HEK293 (cell line): ENCODE data around the gene MARCHF10.

ENCODE experiments used
- CTCF ChIA-PET: fragments of 350-600 bp; formaldehyde crosslinking; extraction: SDS; loops from one replicate; lab custom pipeline; 2021; ENCODE audit warnings: antibody characterized with exemption; lab: Yijun Ruan, JAX
- POLR2A ChIA-PET: fragments of 300-600 bp; formaldehyde crosslinking; extraction: SDS; loops from one replicate; lab custom pipeline; 2020; ENCODE audit warnings: antibody characterized with exemption, inconsistent platforms; lab: Yijun Ruan, JAX
- H3K27ac ChIP-seq: fragments of 200-500 bp; sonication (Bioruptor generic); 2 replicates; pipeline ENCODE4 v1.5.1; 2014; ENCODE audit warnings: low read depth, low read length, control low read depth, inconsistent platforms; ENCODE audit errors: extremely low read depth
- H3K36me3 ChIP-seq, 2 experiments: fragments of 200-500 bp in 1 of 2; sonication (Bioruptor generic) in 1 of 2; 1 replicate in 1 of 2; 2 replicates in 1 of 2; pipeline ENCODE4 v1.5.1; 2014 to 2017; ENCODE audit warnings: inconsistent platforms in 2 of 2, low read length in 2 of 2; ENCODE audit not compliant: control insufficient read depth in 2 of 2, insufficient read depth in 1 of 2
- H3K4me1 ChIP-seq: fragments of 200-500 bp; sonication (Bioruptor generic); 2 replicates; pipeline ENCODE4 v1.5.1; 2014; ENCODE audit warnings: mild to moderate bottlenecking, low read length, inconsistent platforms; ENCODE audit not compliant: control insufficient read depth, insufficient read depth
- H3K4me3 ChIP-seq: 2 replicates; pipeline ENCODE4 v1.5.1; 2011; ENCODE audit warnings: low read depth, mild to moderate bottlenecking, control low read depth, low read length, moderate library complexity
- H3K9me3 ChIP-seq: fragments of 200-500 bp; sonication (Bioruptor generic); 2 replicates; pipeline ENCODE4 v1.5.1; 2014; ENCODE audit warnings: low read depth, low read length, inconsistent platforms; ENCODE audit not compliant: control insufficient read depth, insufficient read depth
- BCL11A ChIP-seq: fragments of 450-650 bp; formaldehyde crosslinking; IDR thresholded peaks from 2 replicates; pipeline ENCODE4 v1.5.1; 2016; ENCODE audit warnings: low read depth, missing biosample characterization, missing genetic modification characterization
- MZF1 ChIP-seq: fragments of 450-650 bp; formaldehyde crosslinking; IDR thresholded peaks from 2 replicates; pipeline ENCODE4 v1.5.1; 2017; ENCODE audit warnings: missing biosample characterization, missing genetic modification characterization, borderline replicate concordance
- YY2 ChIP-seq: fragments of 450-650 bp; formaldehyde crosslinking; IDR thresholded peaks from 2 replicates; pipeline ENCODE4 v1.5.1; 2016; ENCODE audit warnings: missing biosample characterization, missing genetic modification characterization
- ZBTB17 ChIP-seq: fragments of 450-650 bp; formaldehyde crosslinking; IDR thresholded peaks from 2 replicates; pipeline ENCODE4 v1.5.1; 2016; ENCODE audit warnings: missing biosample characterization, missing genetic modification characterization
- ZBTB21 ChIP-seq: fragments of 450-650 bp; formaldehyde crosslinking; IDR thresholded peaks from 2 replicates; pipeline ENCODE4 v1.5.1; 2017; ENCODE audit warnings: missing biosample characterization, missing genetic modification characterization
- ZNF157 ChIP-seq: fragments of 450-650 bp; formaldehyde crosslinking; IDR thresholded peaks from 2 replicates; pipeline ENCODE4 v1.5.1; 2016; ENCODE audit warnings: missing biosample characterization, missing genetic modification characterization
- ZNF16 ChIP-seq: fragments of 450-650 bp; formaldehyde crosslinking; IDR thresholded peaks from 2 replicates; pipeline ENCODE4 v1.5.1; 2016; ENCODE audit warnings: low read depth, missing biosample characterization, missing genetic modification characterization
- ZNF19 ChIP-seq: fragments of 450-650 bp; formaldehyde crosslinking; IDR thresholded peaks from 2 replicates; pipeline ENCODE4; 2016; ENCODE audit warnings: missing biosample characterization, missing genetic modification characterization, low read depth
- ZNF302 ChIP-seq: fragments of 450-650 bp; formaldehyde crosslinking; IDR thresholded peaks from 2 replicates; pipeline ENCODE4 v1.5.1; 2016; ENCODE audit warnings: missing biosample characterization, missing genetic modification characterization, low read depth
- ZNF335 ChIP-seq: fragments of 450-650 bp; formaldehyde crosslinking; conservative IDR thresholded peaks from 2 replicates; pipeline ENCODE4 v1.5.1; 2016; ENCODE audit warnings: missing biosample characterization, missing genetic modification characterization
- ZNF558 ChIP-seq: fragments of 450-650 bp; formaldehyde crosslinking; IDR thresholded peaks from 2 replicates; pipeline ENCODE4 v1.5.1; 2016; ENCODE audit warnings: missing biosample characterization, missing genetic modification characterization
- ZNF621 ChIP-seq: fragments of 450-650 bp; formaldehyde crosslinking; IDR thresholded peaks from 2 replicates; pipeline ENCODE4 v1.5.1; 2017; ENCODE audit warnings: missing biosample characterization, missing genetic modification characterization
- ZNF660 ChIP-seq: fragments of 450-650 bp; IDR thresholded peaks from 2 replicates; pipeline ENCODE4 v1.5.1; 2018; ENCODE audit warnings: missing biosample characterization, mild to moderate bottlenecking, missing genetic modification characterization
- ZNF843 ChIP-seq: fragments of 450-650 bp; formaldehyde crosslinking; IDR thresholded peaks from 2 replicates; pipeline ENCODE4 v1.5.1; 2016; ENCODE audit warnings: missing biosample characterization, missing genetic modification characterization
- ZSCAN16 ChIP-seq: fragments of 450-650 bp; formaldehyde crosslinking; IDR thresholded peaks from 2 replicates; pipeline ENCODE4 v1.5.1; 2016; ENCODE audit warnings: missing biosample characterization, missing genetic modification characterization
- TF ChIP-seq, protein P1 (sequence below): fragments of 450-650 bp; formaldehyde crosslinking; IDR thresholded peaks from 2 replicates; pipeline ENCODE4 v1.5.1; 2016; ENCODE audit warnings: missing biosample characterization, missing genetic modification characterization
- TF ChIP-seq, protein P2 (sequence below): fragments of 450-650 bp; formaldehyde crosslinking; IDR thresholded peaks from 2 replicates; pipeline ENCODE4 v1.5.1; 2016; ENCODE audit warnings: missing biosample characterization, missing genetic modification characterization
- TF ChIP-seq, protein P3 (sequence below): fragments of 450-650 bp; formaldehyde crosslinking; IDR thresholded peaks from 2 replicates; pipeline ENCODE4 v1.5.1; 2016; ENCODE audit warnings: missing biosample characterization, missing genetic modification characterization
- TF ChIP-seq, protein P4 (sequence below): fragments of 450-650 bp; formaldehyde crosslinking; IDR thresholded peaks from 2 replicates; pipeline ENCODE4 v1.5.1; 2016; ENCODE audit warnings: missing biosample characterization, missing genetic modification characterization
- TF ChIP-seq, protein P5 (sequence below): fragments of 450-650 bp; formaldehyde crosslinking; IDR thresholded peaks from 2 replicates; pipeline ENCODE4 v1.5.1; 2016; ENCODE audit warnings: missing biosample characterization, missing genetic modification characterization

The MARCHF10 gene

GRCh38 chr17:62856594-62856993 is 48.5 kb upstream of the MARCHF10 start:
- no peaks in the 10 kb centered on the region for H3K36me3 ChIP-seq
- CTCF ChIA-PET = interaction anchor here (0.6 kb wide), 1 partner anchor 27 kb away, joined by 4 read pairs; no protein-coding TSS in a partner anchor
- no peak overlapping the region for H3K4me3 ChIP-seq
- no peak overlapping the region for H3K27ac ChIP-seq
- H3K4me1 ChIP-seq = no peaks in the 10 kb centered on the region
- H3K9me3 ChIP-seq = no peaks in the 10 kb centered on the region
- TF ChIP-seq ZBTB21 (tag by site-specific recombination) = no peak
- POLR2A ChIA-PET = no interaction called here

- Histone ChIP-seq H3K4me1 (no peaks in the 10 kb centered on the region), H3K36me3 (no peaks in the 10 kb centered on the region), H3K4me3 (no peak overlapping the region), H3K9me3 (no peaks in the 10 kb centered on the region), H3K27ac (no peak overlapping the region)
- POLR2A ChIA-PET = no interaction called here
- TF ChIP-seq, protein P1, sequence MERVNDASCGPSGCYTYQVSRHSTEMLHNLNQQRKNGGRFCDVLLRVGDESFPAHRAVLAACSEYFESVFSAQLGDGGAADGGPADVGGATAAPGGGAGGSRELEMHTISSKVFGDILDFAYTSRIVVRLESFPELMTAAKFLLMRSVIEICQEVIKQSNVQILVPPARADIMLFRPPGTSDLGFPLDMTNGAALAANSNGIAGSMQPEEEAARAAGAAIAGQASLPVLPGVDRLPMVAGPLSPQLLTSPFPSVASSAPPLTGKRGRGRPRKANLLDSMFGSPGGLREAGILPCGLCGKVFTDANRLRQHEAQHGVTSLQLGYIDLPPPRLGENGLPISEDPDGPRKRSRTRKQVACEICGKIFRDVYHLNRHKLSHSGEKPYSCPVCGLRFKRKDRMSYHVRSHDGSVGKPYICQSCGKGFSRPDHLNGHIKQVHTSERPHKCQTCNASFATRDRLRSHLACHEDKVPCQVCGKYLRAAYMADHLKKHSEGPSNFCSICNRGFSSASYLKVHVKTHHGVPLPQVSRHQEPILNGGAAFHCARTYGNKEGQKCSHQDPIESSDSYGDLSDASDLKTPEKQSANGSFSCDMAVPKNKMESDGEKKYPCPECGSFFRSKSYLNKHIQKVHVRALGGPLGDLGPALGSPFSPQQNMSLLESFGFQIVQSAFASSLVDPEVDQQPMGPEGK = no peak
- TF ChIP-seq ZSCAN16 (tag by site-specific recombination) (no peak), YY2 (tag by site-specific recombination) (no peak), ZNF19 (no peak)
- TF ChIP-seq, protein P2, sequence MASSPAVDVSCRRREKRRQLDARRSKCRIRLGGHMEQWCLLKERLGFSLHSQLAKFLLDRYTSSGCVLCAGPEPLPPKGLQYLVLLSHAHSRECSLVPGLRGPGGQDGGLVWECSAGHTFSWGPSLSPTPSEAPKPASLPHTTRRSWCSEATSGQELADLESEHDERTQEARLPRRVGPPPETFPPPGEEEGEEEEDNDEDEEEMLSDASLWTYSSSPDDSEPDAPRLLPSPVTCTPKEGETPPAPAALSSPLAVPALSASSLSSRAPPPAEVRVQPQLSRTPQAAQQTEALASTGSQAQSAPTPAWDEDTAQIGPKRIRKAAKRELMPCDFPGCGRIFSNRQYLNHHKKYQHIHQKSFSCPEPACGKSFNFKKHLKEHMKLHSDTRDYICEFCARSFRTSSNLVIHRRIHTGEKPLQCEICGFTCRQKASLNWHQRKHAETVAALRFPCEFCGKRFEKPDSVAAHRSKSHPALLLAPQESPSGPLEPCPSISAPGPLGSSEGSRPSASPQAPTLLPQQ = no peak
- CTCF ChIA-PET = no interaction called here
Measured at GRCh38 chr17:62855156-62855555, 47.0 kb upstream of the MARCHF10 start.

DNA sequence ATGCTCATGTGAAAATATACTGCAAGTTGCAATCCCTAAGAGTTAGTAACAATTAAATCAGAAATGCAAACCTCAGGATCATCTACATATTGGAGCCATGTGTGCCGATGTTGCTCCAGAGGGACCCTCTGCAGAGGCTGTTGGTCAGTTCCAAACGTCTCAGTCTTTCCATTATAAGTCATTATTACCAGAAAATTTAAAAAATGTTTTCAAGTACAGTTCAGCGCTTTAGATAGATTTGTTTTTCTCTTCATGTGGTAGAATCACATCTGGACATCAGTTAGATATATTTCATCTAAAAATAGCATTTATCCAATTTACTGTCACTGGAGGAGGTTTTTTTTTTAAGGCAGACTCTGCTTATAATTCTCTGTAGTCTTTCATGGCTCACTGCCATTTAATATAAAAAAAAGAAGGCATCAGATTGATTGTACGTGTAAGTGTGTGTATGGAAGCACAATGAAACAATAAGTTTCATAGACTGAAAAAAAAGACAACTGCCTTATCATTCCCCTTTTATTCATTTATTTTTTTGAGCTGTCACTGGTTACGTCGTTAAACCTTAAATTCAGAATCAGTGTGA is 46.1 kb upstream of the MARCHF10 start:
- Histone ChIP-seq H3K36me3 (no peaks in the 10 kb centered on the region), H3K9me3 (no peaks in the 10 kb centered on the region), H3K4me3 (no peak overlapping the region), H3K27ac (no peak overlapping the region), H3K4me1 (no peaks in the 10 kb centered on the region)
- TF ChIP-seq ZNF302 (tag by site-specific recombination) (no peak), BCL11A (tag by site-specific recombination) (no peak), ZNF16 (tag by site-specific recombination) (no peak), MZF1 (tag by site-specific recombination) (no peak), ZNF558 (no peak), ZNF621 (tag by site-specific recombination) (no peak), ZNF335 (tag by site-specific recombination) (no peak), ZBTB17 (tag by site-specific recombination) (no peak), ZNF843 (tag by site-specific recombination) (no peak), ZNF660 (no peak), ZNF157 (tag by site-specific recombination) (no peak)
- TF ChIP-seq, protein P3, sequence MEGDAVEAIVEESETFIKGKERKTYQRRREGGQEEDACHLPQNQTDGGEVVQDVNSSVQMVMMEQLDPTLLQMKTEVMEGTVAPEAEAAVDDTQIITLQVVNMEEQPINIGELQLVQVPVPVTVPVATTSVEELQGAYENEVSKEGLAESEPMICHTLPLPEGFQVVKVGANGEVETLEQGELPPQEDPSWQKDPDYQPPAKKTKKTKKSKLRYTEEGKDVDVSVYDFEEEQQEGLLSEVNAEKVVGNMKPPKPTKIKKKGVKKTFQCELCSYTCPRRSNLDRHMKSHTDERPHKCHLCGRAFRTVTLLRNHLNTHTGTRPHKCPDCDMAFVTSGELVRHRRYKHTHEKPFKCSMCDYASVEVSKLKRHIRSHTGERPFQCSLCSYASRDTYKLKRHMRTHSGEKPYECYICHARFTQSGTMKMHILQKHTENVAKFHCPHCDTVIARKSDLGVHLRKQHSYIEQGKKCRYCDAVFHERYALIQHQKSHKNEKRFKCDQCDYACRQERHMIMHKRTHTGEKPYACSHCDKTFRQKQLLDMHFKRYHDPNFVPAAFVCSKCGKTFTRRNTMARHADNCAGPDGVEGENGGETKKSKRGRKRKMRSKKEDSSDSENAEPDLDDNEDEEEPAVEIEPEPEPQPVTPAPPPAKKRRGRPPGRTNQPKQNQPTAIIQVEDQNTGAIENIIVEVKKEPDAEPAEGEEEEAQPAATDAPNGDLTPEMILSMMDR = no peak
- TF ChIP-seq, protein P4, sequence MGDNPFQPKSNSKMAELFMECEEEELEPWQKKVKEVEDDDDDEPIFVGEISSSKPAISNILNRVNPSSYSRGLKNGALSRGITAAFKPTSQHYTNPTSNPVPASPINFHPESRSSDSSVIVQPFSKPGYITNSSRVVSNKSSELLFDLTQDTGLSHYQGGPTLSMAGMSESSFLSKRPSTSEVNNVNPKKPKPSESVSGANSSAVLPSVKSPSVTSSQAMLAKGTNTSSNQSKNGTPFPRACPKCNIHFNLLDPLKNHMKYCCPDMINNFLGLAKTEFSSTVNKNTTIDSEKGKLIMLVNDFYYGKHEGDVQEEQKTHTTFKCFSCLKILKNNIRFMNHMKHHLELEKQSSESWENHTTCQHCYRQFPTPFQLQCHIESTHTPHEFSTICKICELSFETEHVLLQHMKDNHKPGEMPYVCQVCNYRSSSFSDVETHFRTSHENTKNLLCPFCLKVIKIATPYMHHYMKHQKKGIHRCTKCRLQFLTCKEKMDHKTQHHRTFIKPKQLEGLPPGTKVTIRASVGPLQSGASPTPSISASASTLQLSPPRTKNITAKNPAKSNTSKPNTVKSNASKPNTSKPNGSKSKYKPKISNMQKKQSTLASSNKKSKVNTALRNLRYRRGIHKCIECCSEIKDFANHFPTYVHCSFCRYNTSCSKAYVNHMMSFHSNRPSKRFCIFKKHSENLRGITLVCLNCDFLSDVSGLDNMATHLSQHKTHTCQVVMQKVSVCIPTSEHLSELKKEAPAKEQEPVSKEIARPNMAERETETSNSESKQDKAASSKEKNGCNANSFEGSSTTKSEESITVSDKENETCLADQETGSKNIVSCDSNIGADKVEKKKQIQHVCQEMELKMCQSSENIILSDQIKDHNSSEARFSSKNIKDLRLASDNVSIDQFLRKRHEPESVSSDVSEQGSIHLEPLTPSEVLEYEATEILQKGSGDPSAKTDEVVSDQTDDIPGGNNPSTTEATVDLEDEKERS (tag by site-specific recombination) = no peak
- TF ChIP-seq, protein P5, sequence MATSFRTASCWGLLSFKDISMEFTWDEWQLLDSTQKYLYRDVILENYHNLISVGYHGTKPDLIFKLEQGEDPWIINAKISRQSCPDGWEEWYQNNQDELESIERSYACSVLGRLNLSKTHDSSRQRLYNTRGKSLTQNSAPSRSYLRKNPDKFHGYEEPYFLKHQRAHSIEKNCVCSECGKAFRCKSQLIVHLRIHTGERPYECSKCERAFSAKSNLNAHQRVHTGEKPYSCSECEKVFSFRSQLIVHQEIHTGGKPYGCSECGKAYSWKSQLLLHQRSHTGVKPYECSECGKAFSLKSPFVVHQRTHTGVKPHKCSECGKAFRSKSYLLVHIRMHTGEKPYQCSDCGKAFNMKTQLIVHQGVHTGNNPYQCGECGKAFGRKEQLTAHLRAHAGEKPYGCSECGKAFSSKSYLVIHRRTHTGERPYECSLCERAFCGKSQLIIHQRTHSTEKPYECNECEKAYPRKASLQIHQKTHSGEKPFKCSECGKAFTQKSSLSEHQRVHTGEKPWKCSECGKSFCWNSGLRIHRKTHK (tag by site-specific recombination) = no peak
- POLR2A ChIA-PET = no interaction called here
- CTCF ChIA-PET = no interaction called here
